HG02870 (cell line): ENCODE data around the gene CALU.
A peak's percentile ranks its signal among the peaks of the same experiment; 100 is the strongest.

ENCODE experiments used
- ATAC-seq: cut with Tn5 transposase; IDR thresholded peaks from one replicate; pipeline ENCODE4 v1.9.1; 2021; ENCODE audit warnings: mild to moderate bottlenecking, moderate library complexity; ENCODE audit not compliant: unreplicated experiment

The CALU gene

GRCh38 chr7:128739048-128739962 lies at the start of gene CALU:
Gene CALU, plus strand, starts transcription at chr7:128739359. Its CDS starts 9,225 bp downstream, at chr7:128748584.
- ATAC-seq: peak; percentile 98

DNA sequence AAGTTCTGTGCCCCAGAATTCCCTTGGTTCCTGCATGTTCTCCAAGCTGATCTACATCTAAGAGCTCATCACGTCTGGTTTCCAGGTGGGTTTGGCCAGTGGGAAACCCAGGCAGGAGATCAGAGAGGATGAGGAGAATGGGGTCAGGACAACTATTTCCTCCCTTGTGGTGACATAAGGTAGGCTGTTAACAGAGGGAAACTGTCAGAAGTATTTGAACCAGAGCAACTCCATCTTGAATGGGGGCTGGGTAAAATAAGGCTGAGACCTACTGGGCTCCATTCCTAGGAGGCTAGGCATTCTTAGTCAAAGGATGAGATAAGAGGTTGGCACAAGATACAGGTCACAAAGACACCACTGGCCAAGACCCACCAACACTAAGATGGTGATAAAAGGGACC lies 47.9 kb upstream of the CALU start:
- no peak for ATAC-seq

- no peak for ATAC-seq
These were observed 46.4 kb upstream of the CALU start for GRCh38 chr7:128692623-128693270.

- no peak for ATAC-seq
These were observed 45.7 kb upstream of the CALU start for GRCh38 chr7:128693373-128694015.

GRCh38 chr7:128694738-128695137 lies 44.4 kb upstream of the CALU start:
- no peak for ATAC-seq

DNA sequence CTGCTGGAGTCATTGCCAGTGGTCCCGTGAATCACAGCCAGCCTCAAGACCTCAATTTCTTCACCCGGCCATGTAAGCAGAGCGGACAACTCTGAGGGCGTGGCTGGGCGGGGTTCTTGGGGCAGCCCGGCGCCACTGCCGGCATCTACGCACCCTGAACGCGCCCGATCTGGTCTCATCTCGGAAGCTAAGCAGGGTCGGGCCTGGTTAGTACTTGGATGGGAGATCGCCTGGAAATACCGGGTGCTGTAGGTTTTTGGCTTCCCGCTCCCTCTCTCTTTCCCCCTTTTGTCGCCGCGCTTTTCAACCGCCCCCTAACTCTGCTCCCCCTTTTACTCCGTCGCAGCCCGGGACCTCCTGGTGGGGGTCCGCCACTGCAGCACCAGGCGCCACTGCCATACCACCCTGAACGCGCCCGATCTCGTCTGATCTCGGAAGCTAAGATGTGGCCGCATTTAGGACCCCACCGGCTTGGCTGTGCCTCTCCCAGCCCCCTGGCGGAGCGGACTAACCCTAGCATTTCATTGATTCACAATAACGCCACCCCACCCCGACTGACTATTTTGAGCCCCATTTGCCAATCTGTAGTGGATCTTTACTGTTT lies 41.8 kb upstream of the CALU start:
- ATAC-seq: no peak

GRCh38 chr7:128699196-128699712 lies 39.9 kb upstream of the CALU start:
- no peak for ATAC-seq

GRCh38 chr7:128699895-128700294 lies 39.3 kb upstream of the CALU start:
- no peak for ATAC-seq

DNA sequence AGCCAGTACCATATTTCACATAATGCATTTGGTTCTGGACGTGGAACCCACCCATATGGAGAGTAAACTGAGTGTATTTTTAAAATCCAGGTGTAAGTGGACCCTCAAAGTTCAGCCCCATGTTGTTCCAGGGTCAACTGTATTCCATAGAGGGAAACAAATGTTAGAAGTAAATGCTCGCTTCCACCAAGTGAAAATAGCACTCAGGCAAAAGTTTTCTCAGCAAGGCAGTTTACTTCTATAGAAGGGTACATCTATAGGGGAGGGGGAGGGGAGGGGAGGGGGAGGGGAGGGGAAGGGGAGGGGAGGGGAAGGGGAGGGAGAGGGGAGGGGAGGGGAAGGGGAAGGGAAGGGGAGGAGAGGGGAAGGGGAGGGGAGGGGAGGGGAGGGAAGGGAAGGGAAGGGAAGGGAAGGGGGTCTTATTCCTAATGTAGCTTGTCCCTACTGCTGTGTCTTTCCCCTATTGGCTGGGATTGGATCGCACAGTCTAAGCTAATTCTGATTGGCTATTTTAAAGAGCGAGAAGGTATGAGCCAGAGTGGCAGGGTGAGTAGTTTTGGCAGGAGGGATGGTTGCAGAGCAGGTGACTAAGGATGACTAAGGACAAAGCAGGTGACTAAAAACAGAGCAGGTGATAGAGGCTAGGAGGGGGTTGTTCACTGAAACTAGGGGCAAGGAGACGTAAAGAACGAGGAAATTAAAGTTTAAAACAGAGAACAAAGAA lies 37.9 kb upstream of the CALU start:
- no peak for ATAC-seq

- no peak for ATAC-seq
These were observed 35.4 kb upstream of the CALU start for GRCh38 chr7:128703609-128704241.

- ATAC-seq: no peak
These were observed 33.2 kb upstream of the CALU start for GRCh38 chr7:128705891-128706333.

- ATAC-seq: no peak
These were observed 31.4 kb upstream of the CALU start for GRCh38 chr7:128707752-128708151.

DNA sequence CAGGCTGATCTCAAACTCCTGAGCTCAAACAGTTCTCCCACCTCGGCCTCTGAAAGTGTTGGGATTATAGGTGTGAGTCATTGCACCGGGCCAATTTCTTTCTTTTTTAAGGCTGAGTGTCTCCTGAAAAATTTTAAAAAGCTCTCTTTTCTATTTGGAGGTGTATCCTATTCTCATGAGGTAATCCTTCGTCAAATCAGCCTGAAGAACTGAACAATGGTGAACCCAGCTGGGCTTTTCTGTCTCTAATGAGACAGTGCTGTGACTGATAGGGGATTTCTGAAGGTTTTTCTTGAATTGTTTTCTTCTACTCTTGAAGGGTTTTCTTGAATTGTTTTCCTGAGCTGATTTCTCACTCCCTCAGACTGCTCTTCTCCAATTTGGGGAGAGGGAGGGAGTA lies 30.9 kb upstream of the CALU start:
- no peak for ATAC-seq

GRCh38 chr7:128708824-128709223 lies 30.3 kb upstream of the CALU start:
- no peak for ATAC-seq

- no peak for ATAC-seq
These were observed 28.7 kb upstream of the CALU start for GRCh38 chr7:128710481-128710880.

- no peak for ATAC-seq
These were observed 25.4 kb upstream of the CALU start for GRCh38 chr7:128713794-128714193.

DNA sequence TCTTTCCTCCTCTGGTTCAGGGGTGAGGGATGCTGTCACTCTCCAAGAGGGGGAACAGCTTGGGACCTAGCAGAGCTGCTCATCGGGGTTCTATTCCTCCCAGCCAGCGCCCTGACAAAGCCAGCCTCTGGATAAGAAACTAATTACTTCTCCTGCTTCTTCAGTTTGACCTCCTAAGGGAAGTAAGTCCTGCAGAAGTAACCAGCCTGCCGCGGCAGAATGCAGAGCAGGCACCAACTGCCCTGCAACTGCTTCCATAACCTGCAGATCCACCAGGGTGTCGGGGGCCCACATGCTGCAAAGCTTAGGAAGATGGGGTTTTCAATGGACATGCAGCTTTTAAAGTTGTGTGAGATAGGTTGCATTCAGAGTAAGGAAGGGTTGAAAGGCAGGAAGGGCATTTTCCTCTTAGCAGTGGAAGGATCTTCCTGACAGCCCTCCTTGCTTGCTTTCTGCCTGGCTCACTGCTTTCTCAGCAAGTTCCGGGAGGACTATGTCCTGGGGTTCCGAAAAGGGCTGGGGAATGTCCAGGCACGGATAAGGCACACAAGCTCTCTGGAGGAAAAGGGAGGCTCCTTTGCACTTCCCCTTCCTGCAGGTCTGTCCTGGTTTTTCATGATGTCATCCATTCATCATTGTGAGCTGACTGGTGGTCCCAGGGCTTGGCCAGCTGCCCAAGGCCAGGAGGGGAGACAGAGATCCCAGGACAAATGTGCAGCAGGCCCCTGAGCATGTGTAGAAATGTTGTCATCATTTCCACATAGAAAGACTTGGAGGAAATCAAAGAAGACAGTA lies 24.3 kb upstream of the CALU start:
- ATAC-seq: no peak

- ATAC-seq: no peak
These were observed 20.1 kb upstream of the CALU start for GRCh38 chr7:128718967-128719642.

GRCh38 chr7:128721376-128721775 lies 17.8 kb upstream of the CALU start:
- no peak for ATAC-seq
